ENCODE data around the gene HELQ. TPM values are rescaled to one million over a fixed set of nuclear protein-coding genes. Genes with fewer than 3 reads are reported as not detected.

Gene HELQ
- total and polyA plus RNA-seq, 2 of the 4 experiments (the other 2 are of a cell fraction) = 8.8 to 9.1 TPM

DNA sequence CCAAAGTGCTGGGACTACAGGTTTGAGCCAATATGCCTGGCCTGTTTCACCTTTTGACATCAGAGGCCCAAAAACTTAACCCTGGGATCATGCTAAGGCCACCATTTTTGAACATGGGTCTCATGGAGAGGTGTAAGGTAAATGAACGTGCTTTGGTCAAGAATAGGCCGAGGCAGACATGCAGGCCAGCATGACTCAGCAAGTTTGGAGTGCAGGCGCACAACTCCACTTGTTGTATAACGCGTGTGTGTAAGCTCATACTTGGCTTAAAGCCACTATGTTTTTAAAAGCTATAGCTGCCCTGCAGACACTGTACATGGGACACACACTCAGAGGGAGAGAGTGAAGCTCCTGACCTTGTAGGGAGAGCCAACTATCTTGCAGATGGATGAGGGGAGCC lies 77.2 kb downstream of the HELQ start:
- in situ Hi-C loops (cut with MboI; ENCODE audit: low sequenced_read_pairs) (no loop called here), intact Hi-C loops (cut with micrococcal nuclease) (no loop called here), dilution Hi-C loops (cut with HindIII; ENCODE audit: low sequenced_read_pairs, unreplicated experiment) (no loop called here)
- Histone ChIP-seq H3K9me3 (ENCODE audit: control insufficient read depth, insufficient read depth, low read length) (peaks cover 2% of the 10 kb centered on the region; the same call in 1 of the 2 replicates), H2AK5ac (ENCODE audit: low read depth, low read length) (no peak overlapping the region), H3K4ac (ENCODE audit: low read depth, low read length) (no peak overlapping the region), H3K27me3 (ENCODE audit: control insufficient read depth, insufficient read depth, low read length) (peaks cover 5% of the 10 kb centered on the region; the same call in 1 of the 2 replicates), H3K4me2 (ENCODE audit: low read depth, low read length) (no peak overlapping the region), H3K14ac (replicated peaks; ENCODE audit: low read depth, low read length) (no peak overlapping the region), H3K4me3 (ENCODE audit: insufficient read depth, low read depth, low read length) (no peak overlapping the region), H3K36me3 (ENCODE audit: control insufficient read depth, insufficient read depth, low read length) (no peaks in the 10 kb centered on the region), H3K4me1 (ENCODE audit: control insufficient read depth, insufficient read depth, low read length) (no peaks in the 10 kb centered on the region), H4K5ac (ENCODE audit: low read depth, low read length) (no peak overlapping the region), H2BK120ac (ENCODE audit: low read depth, low read length) (no peak overlapping the region), H3K18ac (ENCODE audit: low read depth, low read length) (no peak overlapping the region), H3K9me1 (ENCODE audit: insufficient read depth, low read length) (no peaks in the 10 kb centered on the region), H2BK5ac (ENCODE audit: low read depth, low read length, poor library complexity, severe bottlenecking) (no peak overlapping the region), H3K79me1 (ENCODE audit: low read depth in 1 of 2, low read length in 2 of 2) (no peaks in the 10 kb centered on the region), H4K20me1 (ENCODE audit: insufficient read depth, low read length) (no peaks in the 10 kb centered on the region), H2AFZ (replicated peaks; ENCODE audit: low read length, poor library complexity) (no peak overlapping the region), H3K23ac (ENCODE audit: low read depth, low read length) (no peak overlapping the region), H4K91ac (ENCODE audit: insufficient read depth, low read depth, low read length) (no peak overlapping the region), H2BK20ac (ENCODE audit: low read depth, low read length) (no peak overlapping the region), H3K56ac (ENCODE audit: extremely low read depth, insufficient read depth, low read length) (no peak overlapping the region), H3K9ac (ENCODE audit: low read depth, low read length) (no peak overlapping the region), H3K27ac (ENCODE audit: insufficient read depth, low read length) (no peak overlapping the region), H2AK9ac (replicated peaks; ENCODE audit: low read depth, low read length, poor library complexity) (no peak overlapping the region), H2BK15ac (ENCODE audit: low read depth, low read length) (no peak overlapping the region), H4K8ac (ENCODE audit: low read depth in 2 of 2, low read length in 2 of 2) (no peak overlapping the region)
- TF ChIP-seq, protein P1, sequence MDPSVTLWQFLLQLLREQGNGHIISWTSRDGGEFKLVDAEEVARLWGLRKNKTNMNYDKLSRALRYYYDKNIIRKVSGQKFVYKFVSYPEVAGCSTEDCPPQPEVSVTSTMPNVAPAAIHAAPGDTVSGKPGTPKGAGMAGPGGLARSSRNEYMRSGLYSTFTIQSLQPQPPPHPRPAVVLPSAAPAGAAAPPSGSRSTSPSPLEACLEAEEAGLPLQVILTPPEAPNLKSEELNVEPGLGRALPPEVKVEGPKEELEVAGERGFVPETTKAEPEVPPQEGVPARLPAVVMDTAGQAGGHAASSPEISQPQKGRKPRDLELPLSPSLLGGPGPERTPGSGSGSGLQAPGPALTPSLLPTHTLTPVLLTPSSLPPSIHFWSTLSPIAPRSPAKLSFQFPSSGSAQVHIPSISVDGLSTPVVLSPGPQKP (IDR thresholded peaks at IDR 0.05; ENCODE audit: borderline replicate concordance, low read depth, low read length) = no peak
- no peak for TF ChIP-seq RFX5 (IDR thresholded peaks at IDR 0.05; ENCODE audit: low read depth, low read length)
- peak; percentile 90 for TF ChIP-seq NFE2L2 (IDR thresholded peaks at IDR 0.05; ENCODE audit: low read depth, low read length)
- 0 out of 2 replicates have a peak, but pooled peaks have one; percentile 20 for TF ChIP-seq MAFK (IDR thresholded peaks at IDR 0.05; ENCODE audit: low read depth, low read length)
- no CpG with 5 or more reads among the region's 5 CpGs for WGBS, 2 experiments (ENCODE audit: extremely low coverage in 2 of 2, insufficient read length in 1 of 2)
- POLR2A ChIA-PET (ENCODE audit: unreplicated experiment) = no interaction called here
- ATAC-seq (ENCODE audit: low read depth) (no peak), DNase-seq (no peak)
- CTCF ChIA-PET = interaction anchor here (1.0 to 1.2 kb wide), 3 partner anchors 8 to 93 kb away, joined by 3 to 5 read pairs (median 4); no protein-coding TSS in a partner anchor
- no TSS peak for BruUV-seq (replicated peaks)

All from IMR-90 (cell line).